Measurements from ENCODE around the gene SPPL3. TPM values are rescaled to one million over a fixed set of nuclear protein-coding genes. Genes with fewer than 3 reads are reported as not detected.

Gene SPPL3
- total RNA-seq, 1 experiment from 2014 or later: 39.7 TPM

- TF ChIP-seq CTCF (IDR thresholded peaks at IDR 0.05 in 2 of 3, conservative IDR thresholded peaks at IDR 0.05 in 1 of 3; ENCODE audit: borderline replicate concordance in 1 of 3, insufficient read depth in 1 of 3, low read depth in 2 of 3, low read length in 2 of 3): no peak
- no peak for TF ChIP-seq JUND (IDR thresholded peaks at IDR 0.05)
- no peak for TF ChIP-seq CBX3 (IDR thresholded peaks at IDR 0.05; ENCODE audit: low read depth)
- TF ChIP-seq MAX (IDR thresholded peaks at IDR 0.05): no peak
- no peak for TF ChIP-seq YY1 (IDR thresholded peaks at IDR 0.05; ENCODE audit: extremely low read depth, insufficient replicate concordance, low read depth, low read length)
These were observed 77.8 kb downstream of the SPPL3 start (continued) for GRCh38 chr12:120826335-120826734.

- DNase-seq (ENCODE audit: low read depth, low spot score): no peak
- H3K79me2 ChIP-seq (ENCODE audit: insufficient read depth, low read length): peaks cover 50% of the 10 kb centered on the region
- no peak overlapping the region for H3K4me2 ChIP-seq (ENCODE audit: low read length)
- H2AFZ ChIP-seq (ENCODE audit: low read depth, low read length, poor library complexity, severe bottlenecking): no peak overlapping the region
- H3K4me1 ChIP-seq (ENCODE audit: control insufficient read depth in 1 of 2, insufficient read depth in 2 of 2, low read length in 2 of 2): peaks cover 0 to 6% of the 10 kb centered on the region in 2 experiments; a peak in 1 of 4 replicates
- no peak for ATAC-seq
- ChIA-PET POLR2A (no interaction called here), RAD21 (ENCODE audit: low non-redundant PET in 1 of 2, low total read pairs in 2 of 2, uncharacterized antibody in 2 of 2, unreplicated experiment in 2 of 2) (no interaction called here), CTCF (no interaction called here)
- H3K27me3 ChIP-seq (ENCODE audit: insufficient read depth, low read length): no peaks in the 10 kb centered on the region
- H4K20me1 ChIP-seq (ENCODE audit: insufficient read depth): no peaks in the 10 kb centered on the region; the same call in 1 of the 2 replicates
- intact Hi-C loops (cut with micrococcal nuclease): no loop called here
- BruUV-seq (replicated peaks): no TSS peak
- H3K4me3 ChIP-seq (replicated peaks in 1 of 2; ENCODE audit: low read depth in 1 of 2, low read length in 2 of 2): no peak overlapping the region
- H3K27ac ChIP-seq (ENCODE audit: low read depth, low read length): no peak overlapping the region
- H3K9me3 ChIP-seq (ENCODE audit: control insufficient read depth in 1 of 2, insufficient read depth in 1 of 2, low read depth in 1 of 2, low read length in 2 of 2): no peaks in the 10 kb centered on the region
- H3K36me3 ChIP-seq (ENCODE audit: control insufficient read depth in 1 of 2, insufficient read depth in 2 of 2, low read length in 2 of 2): no peaks in the 10 kb centered on the region
- no peaks in the 10 kb centered on the region for H3K9me2 ChIP-seq (ENCODE audit: insufficient read depth)
- H3K9ac ChIP-seq (ENCODE audit: low read length): no peak overlapping the region
- no peak for TF ChIP-seq CEBPB (IDR thresholded peaks at IDR 0.05; ENCODE audit: low read depth)
- no peak for TF ChIP-seq EZH2 (IDR thresholded peaks at IDR 0.05)
- no peak for TF ChIP-seq TCF7L2 (IDR thresholded peaks at IDR 0.05; ENCODE audit: borderline replicate concordance, extremely low read depth, insufficient read depth, insufficient read length)
- no peak for TF ChIP-seq ZFX (IDR thresholded peaks at IDR 0.05)
- TF ChIP-seq POLR2AphosphoS5 (IDR thresholded peaks at IDR 0.05; ENCODE audit: low read depth, low read length): no peak
- TF ChIP-seq ZNF274 (IDR thresholded peaks at IDR 0.05; ENCODE audit: low read depth, low read length): no peak
- TF ChIP-seq SP1 (IDR thresholded peaks at IDR 0.05; ENCODE audit: low read depth): no peak
- no peak for TF ChIP-seq CTCF (IDR thresholded peaks at IDR 0.05 in 2 of 3, conservative IDR thresholded peaks at IDR 0.05 in 1 of 3; ENCODE audit: borderline replicate concordance in 1 of 3, insufficient read depth in 1 of 3, low read depth in 2 of 3, low read length in 2 of 3)
- no peak for TF ChIP-seq MAX (IDR thresholded peaks at IDR 0.05)
- no peak for TF ChIP-seq ZBTB33 (IDR thresholded peaks at IDR 0.05; ENCODE audit: extremely low read depth, insufficient replicate concordance, low read length)
- no peak for TF ChIP-seq FOSL1 (IDR thresholded peaks at IDR 0.05; ENCODE audit: low read depth)
These were observed 78.8 kb downstream of the SPPL3 start for GRCh38 chr12:120825337-120825736.

Data from HCT116 (cell line).